K562 treated with DMSO at 1 percent for 24 hours (cell line): ENCODE results near the gene SLC25A42. TPM values are rescaled to one million over a fixed set of nuclear protein-coding genes. Genes with fewer than 3 reads are reported as not detected.

Experiments used
- total RNA-seq: library from RNA; unstranded; fragments of 300-600 nt; gene quantifications from 2 replicates; pipeline ENCODE4 v1.2.3, GENCODE V29; 2022; ENCODE audit warnings: low read depth; ENCODE audit not compliant: insufficient read depth

Gene SLC25A42
- total RNA-seq = 39.2 and 46.6 TPM in 2 replicates

GRCh38 chr19:19063183-19064097 lies at the start of gene SLC25A42:
TSS of gene SLC25A42 (plus strand) at chr19:19063994. CDS start at chr19:19096125, 32,131 bp downstream.

GRCh38 chr19:19033426-19034203 lies 30.2 kb upstream of the SLC25A42 start, which contains the start of the genes ARMC6 and SUGP2:
TSS of gene ARMC6 (plus strand) at chr19:19033603. CDS start at chr19:19034210, 607 bp downstream.
TSS of gene SUGP2 (minus strand) at chr19:19033517. CDS start at chr19:19031071, 2,446 bp downstream.

GRCh38 chr19:19138109-19138981 lies 74.6 kb downstream of the SLC25A42 start, which contains the start of gene TMEM161A:
TSS of gene TMEM161A (minus strand) at chr19:19138478. CDS start at chr19:19138428, 50 bp downstream.

Other genes with a start within 250 kb of the SLC25A42 start
- 80.1 and 81.7 TPM in 2 replicates for gene UPF1, start 232.0 kb upstream of the SLC25A42 start, total RNA-seq
- gene CERS1, start 167.8 kb upstream of the SLC25A42 start, total RNA-seq = 0.93 and 1.1 TPM in 2 replicates
- 511 and 581 TPM in 2 replicates for gene COPE, start 144.6 kb upstream of the SLC25A42 start, total RNA-seq
- 91.7 and 115 TPM in 2 replicates for gene DDX49, start 144.3 kb upstream of the SLC25A42 start, total RNA-seq
- 12.2 and 13.3 TPM in 2 replicates for gene HOMER3, start 122.8 kb upstream of the SLC25A42 start, total RNA-seq
- 57.3 and 58.9 TPM in 2 replicates for gene SUGP2, start 30.5 kb upstream of the SLC25A42 start, total RNA-seq
- 33.1 and 37.5 TPM in 2 replicates for gene ARMC6, start 30.4 kb upstream of the SLC25A42 start, total RNA-seq
- 60.1 and 60.9 TPM in 2 replicates for gene TMEM161A, start 74.5 kb downstream of the SLC25A42 start, total RNA-seq
- gene MEF2B, start 106.3 kb downstream of the SLC25A42 start, total RNA-seq = 11.4 and 12.9 TPM in 2 replicates
- 27.4 and 28.6 TPM in 2 replicates for gene BORCS8, start 128.2 kb downstream of the SLC25A42 start, total RNA-seq
- gene RFXANK, start 128.3 kb downstream of the SLC25A42 start, total RNA-seq = 215 and 221 TPM in 2 replicates
- gene NR2C2AP, start 139.4 kb downstream of the SLC25A42 start, total RNA-seq = 13.9 and 20.8 TPM in 2 replicates
- not detected in 2 replicates for gene NCAN, start 148.0 kb downstream of the SLC25A42 start, total RNA-seq
- gene TM6SF2, start 209.3 kb downstream of the SLC25A42 start, total RNA-seq = not detected in 2 replicates